ENCODE results near the gene MOCS1.

Gene MOCS1

DNA sequence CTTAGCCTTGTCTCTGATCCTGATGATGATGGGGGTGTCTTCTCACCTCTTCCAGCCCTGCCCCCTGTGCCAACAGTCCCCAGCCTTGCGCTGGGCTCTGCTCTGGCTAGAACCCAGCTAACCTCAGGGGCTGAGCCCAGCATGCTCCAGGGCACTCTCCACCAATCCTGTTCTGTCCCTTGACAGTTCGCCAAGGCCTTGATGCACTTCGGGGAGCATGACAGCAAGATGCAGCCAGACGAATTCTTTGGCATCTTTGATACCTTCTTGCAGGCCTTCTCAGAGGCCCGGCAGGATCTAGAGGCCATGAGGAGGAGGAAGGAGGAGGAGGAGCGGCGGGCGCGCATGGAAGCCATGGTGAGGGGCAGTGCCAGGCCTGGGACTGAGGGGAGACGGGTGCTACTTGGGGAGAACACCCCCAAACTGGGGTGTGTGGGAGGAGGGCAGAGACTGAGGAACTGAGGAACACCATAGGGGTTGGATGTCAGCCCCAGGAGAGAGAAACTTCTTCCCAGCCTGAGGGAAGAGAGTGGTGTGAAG, 33.1 kb downstream of the MOCS1 start:
- DNase-seq, result no peak

DNA sequence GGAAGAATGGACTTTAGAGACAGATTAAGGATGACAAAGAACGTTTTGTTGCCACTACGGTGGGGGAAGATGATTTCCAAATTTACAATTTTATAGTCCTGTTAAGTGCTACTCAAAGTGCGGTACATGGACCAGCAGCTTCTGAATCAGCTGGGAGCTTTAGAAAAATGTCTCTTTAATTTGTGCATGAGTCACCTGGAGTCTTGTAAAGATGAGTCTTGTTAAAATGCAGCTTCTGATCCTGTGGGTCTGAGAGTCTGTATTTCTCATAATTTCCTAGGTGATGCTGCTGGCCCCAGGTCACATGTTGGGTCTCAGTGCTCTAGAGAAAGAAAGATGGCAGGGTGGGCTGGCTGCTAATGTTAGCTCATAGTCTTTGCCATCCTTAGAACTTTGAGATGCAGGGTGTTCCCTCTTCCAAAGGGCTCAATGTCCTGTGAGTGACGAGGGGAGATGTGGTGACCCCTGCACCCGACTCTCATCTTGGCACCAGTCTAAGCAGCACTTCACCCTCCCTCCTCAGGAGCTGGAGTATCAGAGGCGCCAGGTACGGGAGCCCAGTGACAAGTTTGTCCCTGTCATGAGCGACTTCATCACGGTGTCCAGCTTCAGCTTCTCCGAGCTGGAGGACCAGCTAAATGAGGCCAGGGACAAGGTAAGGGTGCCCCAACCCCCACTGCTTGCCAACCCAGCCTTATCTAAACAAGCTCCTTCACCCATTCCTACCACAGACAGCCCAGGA, 34.5 kb downstream of the MOCS1 start:
- no peak for DNase-seq

DNA sequence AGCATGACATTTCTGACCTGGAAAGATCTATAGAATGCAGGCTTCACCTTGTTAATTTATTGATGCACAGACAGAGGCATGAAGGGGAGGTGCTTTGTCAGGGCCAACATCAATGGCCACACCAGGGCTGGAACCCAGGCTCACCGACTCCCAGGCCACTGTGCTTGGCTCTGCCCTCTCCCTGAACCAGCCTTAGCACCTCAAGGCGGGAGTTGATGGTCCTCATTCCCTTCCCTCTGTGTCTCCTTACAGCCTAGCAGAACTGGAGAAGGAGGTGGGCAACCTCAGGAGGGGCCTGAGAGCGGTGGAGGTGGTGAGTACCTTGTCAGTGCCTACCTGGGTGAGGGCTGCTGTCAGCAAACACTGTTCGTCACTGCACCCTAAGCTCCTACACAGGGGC, 35.6 kb downstream of the MOCS1 start:
- DNase-seq, result no peak

DNA sequence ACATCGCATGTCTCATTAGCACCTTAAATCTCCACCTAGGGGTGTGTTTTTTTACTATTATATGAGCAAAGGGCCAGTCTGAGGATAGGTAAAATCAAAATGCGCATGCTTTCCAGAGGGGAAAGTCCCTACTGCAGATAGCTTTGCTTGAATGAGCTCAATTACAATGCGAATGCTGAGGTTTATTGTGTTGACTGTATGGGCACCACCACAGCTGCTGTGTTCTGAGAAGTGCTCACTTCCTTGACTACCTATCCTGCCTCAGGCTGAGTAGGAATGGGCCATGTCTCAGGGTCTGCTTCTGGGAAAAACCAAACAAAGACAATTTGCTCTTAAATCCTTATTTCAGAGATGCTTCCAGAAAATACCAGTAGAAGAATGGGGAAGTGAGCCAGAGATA, 36.6 kb downstream of the MOCS1 start:
- DNase-seq, result no peak

DNA sequence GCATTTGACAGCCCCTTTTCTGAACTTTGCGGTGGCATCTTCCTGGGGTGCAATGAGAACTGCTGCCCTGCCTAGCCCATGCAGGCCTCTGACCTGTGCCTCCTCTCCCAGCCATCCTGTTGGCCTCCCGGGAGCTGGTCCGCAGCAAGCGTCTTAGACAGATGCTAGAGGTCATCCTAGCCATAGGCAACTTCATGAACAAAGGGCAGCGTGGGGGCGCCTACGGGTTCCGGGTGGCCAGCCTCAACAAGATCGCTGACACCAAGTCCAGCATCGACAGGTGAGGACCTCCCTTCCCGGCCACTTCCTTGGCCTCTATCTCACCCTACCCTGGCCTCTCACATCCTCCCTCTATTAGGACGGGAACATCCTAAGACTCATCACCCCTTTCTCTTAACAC, 37.6 kb downstream of the MOCS1 start:
- no peak for DNase-seq

DNA sequence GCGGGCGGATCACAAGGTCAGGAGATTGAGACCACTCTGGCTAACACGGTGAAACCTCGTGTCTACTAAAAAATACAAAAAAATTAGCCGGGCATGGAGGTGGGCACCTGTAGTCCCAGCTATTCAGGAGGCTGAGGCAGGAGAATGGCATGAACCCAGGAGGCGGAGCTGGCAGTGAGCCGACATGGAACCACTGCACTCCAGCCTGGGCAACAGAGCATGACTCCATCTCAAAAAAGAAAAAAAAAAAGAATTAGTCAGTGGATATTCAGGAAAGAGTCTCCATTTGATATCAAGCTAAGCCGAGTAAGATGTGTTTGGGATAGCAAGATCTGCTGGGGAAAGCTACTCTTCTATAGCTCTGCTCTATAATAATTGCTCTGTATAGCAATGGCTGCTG, 41.0 kb downstream of the MOCS1 start:
- DNase-seq, result no peak

DNA sequence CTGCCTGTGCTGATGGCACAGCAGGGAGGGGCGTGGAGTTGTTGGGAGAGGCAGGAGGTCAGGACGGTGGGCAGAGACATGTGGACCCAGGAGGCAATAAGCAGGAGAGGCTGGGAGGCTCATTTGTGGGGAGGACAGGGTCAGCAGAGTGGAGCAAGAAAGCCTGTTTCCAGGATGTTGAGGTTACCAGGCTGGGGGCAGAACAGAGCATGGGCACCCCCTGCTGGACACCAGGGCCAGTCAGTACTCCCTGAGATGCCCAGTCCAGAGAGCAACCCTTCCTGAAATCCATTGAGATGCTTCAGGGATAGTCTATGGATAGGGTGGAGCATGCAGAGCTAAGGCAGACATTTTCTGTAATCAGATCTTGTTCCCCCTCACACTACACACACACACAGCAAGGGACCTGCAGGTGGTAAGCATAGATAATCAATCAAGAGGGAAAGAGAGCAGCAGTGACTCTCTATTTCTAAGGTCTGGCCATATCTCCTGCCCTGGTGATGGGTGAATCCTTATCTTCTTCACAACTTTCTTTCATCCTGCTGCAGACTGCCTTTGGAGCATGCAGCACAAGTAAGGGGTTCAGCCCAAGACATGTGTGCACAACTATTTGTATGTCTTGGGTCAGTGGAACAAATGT, 41.7 kb downstream of the MOCS1 start:
- DNase-seq, result peak; percentile 28 to 30

DNA sequence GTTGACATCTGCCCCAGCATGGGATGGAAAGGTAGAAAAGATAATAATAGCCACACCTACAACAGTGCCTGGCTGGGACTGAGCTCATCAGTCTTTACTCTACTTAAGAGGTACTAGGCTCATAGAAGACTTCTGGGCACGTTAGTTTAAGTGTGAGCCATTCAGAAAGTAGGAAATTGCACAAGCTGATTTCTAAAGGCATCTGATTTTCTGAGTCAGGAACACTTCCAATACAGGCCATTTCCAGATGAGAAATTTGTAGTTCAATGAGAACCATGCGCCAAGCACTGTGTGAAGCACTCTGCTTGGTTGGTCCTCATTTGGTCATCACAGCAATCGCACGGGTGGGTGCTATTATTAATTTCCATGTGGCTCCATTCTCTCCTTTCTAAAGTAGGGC, 42.3 kb downstream of the MOCS1 start:
- no peak for DNase-seq

DNA sequence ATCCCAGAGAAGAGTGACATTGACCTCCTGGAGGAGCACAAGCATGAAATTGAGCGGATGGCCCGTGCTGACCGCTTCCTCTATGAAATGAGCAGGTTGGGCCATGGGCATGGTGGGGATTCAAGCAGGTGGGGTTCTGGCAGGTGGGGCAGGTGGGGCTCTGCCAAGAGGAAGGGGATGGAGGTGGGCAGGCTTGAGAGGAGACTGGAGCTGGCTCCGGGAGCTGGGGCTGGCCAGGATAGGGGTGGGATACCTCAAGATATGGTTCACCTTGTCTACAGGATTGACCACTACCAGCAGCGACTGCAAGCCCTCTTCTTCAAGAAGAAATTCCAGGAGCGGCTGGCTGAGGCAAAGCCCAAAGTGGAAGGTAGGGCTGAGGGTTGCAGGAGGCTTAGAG, 42.9 kb downstream of the MOCS1 start:
- DNase-seq, result no peak

DNA sequence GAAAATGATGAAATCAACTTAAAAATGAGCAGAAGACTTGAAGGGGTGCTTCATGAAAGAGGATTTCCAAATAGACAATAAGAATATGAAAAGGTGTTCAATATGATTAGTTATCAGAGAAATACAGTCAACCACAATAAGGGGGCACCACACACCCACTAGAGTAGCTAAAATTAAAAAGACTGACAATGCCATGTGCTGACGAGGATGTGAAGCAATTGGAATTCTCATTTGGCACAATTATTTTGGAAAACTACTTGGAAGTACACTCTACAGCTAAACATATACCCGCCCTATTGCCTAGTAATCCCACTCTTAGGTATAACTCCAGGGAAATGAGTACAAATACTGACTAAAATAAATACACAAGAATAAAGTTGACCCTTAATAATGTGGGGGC, 45.0 kb downstream of the MOCS1 start:
- no peak for DNase-seq

DNA sequence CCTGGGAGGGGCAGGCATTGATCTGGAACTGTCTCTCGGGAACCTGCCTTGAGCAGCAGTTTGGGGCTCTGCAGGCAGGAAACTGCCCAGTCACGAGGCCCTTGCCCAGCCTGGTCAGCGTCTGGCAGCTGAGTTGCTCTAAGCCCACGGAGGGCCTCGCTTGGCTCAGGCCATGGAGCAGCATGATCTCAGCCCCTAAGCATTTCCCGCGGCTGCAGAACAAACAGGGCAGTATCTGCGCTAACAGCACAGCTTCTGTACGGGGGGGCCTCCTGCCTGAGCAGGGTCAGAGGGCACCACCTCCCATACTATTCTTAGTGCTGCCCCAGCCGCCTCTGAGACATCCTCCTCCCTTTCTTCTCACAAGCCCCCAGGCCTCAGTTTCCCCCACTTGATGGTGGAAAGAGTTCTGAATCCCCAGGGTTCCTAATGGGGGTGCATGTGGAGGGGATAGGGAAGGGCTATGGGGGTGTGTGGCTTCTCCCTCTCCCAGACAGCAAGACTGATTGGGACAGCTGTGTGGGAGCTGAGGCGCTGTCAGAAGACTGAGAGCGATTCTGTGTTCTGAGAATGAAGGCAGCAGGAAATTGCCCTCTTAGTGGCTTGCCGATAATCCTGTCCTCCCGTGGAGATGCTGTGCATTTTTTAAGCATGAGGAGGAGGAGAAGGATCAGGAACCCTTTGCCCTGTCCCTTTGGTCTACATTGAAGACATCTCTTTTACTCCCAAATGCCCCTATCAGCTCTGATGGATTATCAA, 46.4 kb downstream of the MOCS1 start:
- no peak for DNase-seq

DNA sequence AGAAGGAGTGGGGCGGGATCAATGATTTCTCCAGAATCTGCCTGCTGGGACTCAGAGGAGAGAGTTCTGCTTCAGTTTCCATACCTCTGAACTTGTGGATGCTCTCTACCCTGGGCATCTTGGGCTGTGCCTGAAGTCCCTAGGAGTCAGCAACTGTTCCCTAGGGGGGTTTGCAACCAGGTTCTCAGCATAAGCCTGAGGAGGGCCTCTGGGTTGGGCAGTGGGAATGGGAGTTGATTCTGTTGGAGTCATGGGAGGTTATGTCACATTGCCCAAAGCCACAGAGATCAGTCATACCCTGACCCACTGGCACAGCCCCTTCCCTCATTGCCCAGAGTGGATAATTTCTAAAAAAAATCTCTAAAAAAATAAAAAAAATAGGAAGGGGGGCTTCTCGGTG, 47.4 kb downstream of the MOCS1 start:
- DNase-seq, result no peak

DNA sequence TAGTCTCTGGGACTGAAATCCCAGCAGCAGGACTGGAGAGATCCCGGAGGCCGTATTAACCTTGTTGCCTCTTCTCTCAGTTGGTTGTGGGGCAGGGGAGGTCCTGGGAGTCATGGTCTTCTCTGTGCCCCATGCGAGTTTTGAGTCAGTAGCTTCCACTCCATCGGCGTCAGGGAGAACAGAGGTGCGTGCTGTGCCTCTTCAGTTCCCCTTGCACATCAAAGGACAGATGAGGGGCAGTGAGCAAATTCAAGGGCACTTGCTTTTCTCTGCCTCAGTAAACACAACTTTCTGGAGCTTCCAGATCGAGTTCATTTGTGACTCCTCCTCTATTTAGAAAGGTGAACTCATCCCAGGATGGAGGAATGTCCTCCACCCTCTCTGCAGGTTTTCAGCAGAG, 48.6 kb downstream of the MOCS1 start:
- no peak for DNase-seq

DNA sequence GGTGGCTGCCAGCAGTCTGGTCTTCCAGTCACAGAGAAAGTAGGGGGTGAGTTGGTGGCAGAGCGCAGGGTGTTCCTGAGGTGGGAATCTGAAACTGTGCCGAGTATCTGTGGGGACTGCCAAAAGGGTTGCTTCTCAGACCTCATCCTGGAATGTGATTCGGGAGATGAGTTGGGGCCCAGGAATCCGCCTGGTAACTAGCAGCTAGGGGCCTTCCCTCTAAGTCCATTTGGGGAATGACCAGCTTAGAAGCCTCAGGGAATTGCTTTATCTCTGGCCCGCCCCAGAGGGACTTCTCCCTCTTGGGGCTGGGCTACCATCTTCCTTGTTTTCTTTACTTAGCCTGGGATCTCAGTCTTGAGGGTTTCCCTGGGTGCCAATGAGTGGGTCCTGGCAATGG, 49.6 kb downstream of the MOCS1 start:
- DNase-seq, result no peak

DNA sequence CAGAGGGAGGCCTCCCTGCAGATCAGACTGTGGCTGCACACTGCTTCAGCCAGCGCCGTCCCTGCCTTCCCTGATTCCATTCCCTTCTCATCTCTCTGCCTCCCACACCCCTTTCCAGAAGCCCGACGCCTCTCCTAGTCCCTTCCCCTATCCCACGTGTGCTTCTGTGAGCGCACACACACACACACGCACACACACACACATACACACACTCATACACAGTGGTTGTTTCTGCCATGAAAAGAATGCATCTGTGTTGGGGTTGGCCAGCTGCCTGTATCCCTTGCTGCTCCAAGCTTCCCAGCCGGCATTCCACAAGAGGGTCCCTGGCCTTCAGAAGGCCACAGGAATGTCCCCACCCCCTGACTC, 51.7 kb downstream of the MOCS1 start:
- DNase-seq, result no peak

DNA sequence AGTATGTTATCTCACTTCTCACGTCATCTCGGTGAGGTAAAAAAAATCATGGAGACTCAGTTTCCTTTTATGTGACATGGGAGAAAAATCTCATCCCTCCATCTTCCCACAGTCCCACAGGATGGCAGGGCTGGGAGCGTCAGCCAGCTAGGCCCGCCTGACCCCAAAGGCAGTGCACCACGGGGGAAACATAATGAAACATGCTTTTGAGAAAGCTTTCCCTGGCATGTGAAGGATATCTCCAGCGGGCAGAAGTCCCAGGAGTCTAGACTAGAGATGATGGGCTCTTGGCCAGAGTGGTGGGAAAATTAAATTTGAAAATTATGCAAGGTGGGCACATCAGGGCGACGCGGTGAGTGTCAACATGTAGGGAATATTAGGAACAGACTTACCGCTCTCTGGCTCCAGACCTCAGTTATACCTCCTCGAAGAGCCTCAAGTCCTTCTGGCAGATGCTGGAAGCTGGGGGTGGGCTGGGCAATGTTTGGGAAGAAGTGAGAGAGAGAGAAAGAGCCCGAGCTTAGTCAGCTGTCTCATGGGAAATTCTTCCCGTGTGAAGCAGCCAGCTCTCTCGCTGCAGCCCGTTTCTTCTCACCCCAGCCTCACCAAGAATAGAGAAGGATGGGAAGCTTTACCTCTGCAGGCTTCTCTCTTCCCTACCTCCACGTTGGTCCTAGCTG, 52.3 kb downstream of the MOCS1 start:
- DNase-seq, result no peak

DNA sequence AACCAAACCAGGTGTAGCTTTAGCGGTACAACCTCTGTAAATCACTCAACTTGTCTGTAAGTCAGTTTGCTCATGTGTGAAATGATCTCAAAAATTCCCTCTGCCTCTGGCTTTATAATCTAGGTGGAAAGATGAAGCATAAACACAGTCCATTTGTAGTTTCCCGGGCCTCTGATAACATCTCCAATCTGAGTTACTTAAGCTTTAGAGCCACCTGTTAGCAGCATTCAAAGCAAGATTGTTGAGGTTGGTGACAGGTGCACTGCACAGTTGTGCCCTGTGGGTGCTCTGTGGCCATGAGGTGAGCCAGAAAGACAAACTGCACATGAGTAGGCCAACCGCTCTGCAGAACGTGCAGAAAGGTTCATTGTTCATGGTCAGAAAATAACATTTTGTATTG, 53.7 kb downstream of the MOCS1 start:
- no peak for DNase-seq

DNA sequence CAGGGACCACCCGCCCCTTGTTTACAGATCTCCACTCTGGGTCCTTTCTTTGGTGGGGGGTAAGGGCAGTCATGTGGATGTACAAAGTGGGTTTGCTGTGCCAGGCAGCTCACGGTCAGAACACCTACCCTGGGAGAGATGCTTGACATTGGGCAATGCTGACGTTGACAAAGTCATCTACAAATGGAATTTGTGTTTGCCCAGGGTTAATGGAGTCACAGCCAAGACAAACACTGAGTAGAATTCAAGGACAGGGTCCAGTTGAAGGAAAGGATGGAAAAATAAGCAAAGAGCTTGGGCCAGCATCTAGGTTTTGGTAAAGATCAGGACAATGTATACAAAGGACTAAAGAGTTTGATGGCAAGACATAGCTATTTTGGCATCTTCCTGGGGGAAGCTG, 54.7 kb downstream of the MOCS1 start:
- no peak for DNase-seq

DNA sequence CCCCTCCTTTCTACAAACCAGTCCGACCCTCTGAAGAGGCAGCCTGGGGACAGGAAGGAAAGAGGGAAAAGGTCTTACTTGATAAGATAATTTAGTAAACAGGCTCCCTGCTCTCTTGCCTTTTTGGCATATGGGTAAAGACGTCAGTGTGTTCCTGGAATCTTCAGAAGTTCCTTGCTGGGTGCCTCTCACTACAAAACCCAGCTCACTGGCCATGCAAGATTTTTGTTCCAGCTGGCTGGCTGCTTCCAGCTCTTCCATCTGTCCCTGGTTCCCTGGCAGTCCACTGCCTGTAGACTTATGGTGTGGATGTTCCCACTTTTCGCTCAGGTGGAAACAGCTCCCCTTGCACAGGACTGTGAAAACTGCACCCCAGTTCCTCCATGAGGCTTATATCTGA, 57.4 kb downstream of the MOCS1 start:
- no peak for DNase-seq

DNA sequence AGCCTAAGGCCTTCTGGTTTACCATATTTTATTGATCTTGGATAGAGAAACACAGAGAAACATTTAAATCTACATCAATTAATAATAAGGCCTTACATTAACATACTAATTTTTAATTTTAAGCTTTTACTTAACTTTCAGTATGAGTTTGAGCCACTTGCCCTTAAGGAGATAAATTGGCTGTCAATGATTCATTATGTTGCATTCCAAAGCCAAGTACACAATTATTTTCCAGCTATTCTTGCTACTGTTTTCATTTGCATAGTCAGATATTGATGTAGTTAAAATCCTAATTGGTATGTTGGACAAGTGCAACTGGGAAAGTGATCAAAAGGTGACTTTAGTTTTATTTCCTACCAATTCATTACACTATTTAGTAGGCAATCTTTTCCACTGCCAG, 58.2 kb downstream of the MOCS1 start:
- DNase-seq, result no peak

DNA sequence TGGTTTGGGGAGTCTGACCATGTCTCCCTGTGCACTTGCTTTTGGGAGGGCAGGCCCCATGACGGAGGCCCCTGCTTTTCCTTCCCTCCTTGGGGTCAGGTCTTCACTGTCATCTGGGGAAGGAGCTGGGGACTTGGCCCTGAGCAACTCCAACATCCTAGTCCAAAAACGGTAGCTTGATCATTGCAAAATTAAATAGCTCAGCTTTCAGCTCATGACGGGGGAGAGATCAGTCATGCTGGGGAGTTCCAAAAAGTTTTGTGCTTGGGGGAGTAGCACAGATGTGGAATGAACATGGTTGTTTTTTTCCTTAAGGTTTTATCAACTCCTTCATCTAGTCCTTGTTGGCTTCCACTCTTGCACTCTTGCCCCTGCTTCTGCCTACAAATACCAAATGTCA, 60.8 kb downstream of the MOCS1 start:
- DNase-seq, result no peak

DNA sequence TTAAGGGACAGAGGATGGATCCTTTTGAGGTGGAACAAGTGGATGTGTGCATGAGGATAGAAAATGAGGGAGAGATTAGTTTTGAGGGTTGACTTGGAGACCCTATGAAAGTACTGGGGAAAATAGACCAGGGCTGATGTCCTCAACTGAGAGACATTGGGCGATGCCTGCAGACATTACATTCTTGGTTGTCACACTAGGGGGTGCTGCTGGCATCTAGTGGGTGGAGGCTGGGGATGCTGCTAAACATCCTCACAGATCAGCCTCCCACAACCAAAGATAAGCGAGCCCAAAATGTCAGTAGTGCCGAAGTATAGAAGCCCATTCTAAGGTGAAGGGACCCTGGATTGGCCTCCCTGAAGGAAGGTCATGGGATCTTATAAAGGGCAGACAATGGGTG, 63.3 kb downstream of the MOCS1 start:
- no peak for DNase-seq

DNA sequence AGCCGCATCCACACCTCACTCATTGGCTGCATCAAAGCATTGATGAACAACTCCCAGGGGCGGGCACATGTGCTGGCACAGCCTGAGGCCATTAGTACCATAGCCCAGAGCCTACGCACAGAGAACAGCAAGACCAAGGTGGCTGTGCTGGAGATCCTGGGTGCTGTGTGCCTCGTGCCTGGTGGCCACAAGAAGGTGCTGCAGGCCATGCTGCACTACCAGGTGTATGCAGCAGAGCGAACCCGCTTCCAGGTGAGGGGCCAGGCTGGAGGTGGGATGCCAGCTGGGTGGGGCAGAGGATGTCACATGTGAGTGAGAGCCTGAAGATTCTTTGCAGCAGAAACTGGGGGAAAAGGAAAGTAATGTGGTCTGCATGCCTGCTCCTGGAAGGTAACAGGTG, 66.7 kb downstream of the MOCS1 start:
- no peak for DNase-seq

All from AML-193 (cell line).